ENCODE measurements around the gene ABCD1.
"Not testable (repeated sequence)": the region's sequence is repeated elsewhere in the genome, so short reads cannot be mapped to it uniquely, and the experiment has no call there.

The ABCD1 gene

GRCh38 chrX:153732401-153732800, 7.7 kb downstream of the ABCD1 start:
- Histone ChIP-seq H3K9me3 (ENCODE audit: control insufficient read depth, low read depth, low read length) (peaks cover 9% of the 10 kb centered on the region), H3K36me3 (ENCODE audit: control insufficient read depth, low read depth, low read length) (no peaks in the 10 kb centered on the region), H3K27me3 (ENCODE audit: control insufficient read depth, insufficient read depth, low read length) (no peaks in the 10 kb centered on the region), H3K4me3 (ENCODE audit: low read length) (no peak overlapping the region), H3K9ac (ENCODE audit: low read length) (no peak overlapping the region), H3K27ac (ENCODE audit: low read length) (no peak overlapping the region), H3K4me1 (ENCODE audit: control insufficient read depth, low read depth, low read length) (peaks cover 4% of the 10 kb centered on the region)

- Histone ChIP-seq H3K4me3 (ENCODE audit: low read length) (no peak overlapping the region), H3K9ac (ENCODE audit: low read length) (no peak overlapping the region), H3K27ac (ENCODE audit: low read length) (no peak overlapping the region), H3K4me1 (ENCODE audit: control insufficient read depth, low read depth, low read length) (no peaks in the 10 kb centered on the region), H3K27me3 (ENCODE audit: control insufficient read depth, insufficient read depth, low read length) (no peaks in the 10 kb centered on the region), H3K9me3 (ENCODE audit: control insufficient read depth, low read depth, low read length) (peaks cover 7% of the 10 kb centered on the region), H3K36me3 (ENCODE audit: control insufficient read depth, low read depth, low read length) (no peaks in the 10 kb centered on the region)
Measured at GRCh38 chrX:153733651-153734240, 9.1 kb downstream of the ABCD1 start.

GRCh38 chrX:153734871-153735270, 10.2 kb downstream of the ABCD1 start:
- H3K4me3 ChIP-seq (ENCODE audit: low read length) = no peak overlapping the region
- H3K4me1 ChIP-seq (ENCODE audit: control insufficient read depth, low read depth, low read length) = no peaks in the 10 kb centered on the region
- no peaks in the 10 kb centered on the region for H3K36me3 ChIP-seq (ENCODE audit: control insufficient read depth, low read depth, low read length)
- H3K27me3 ChIP-seq (ENCODE audit: control insufficient read depth, insufficient read depth, low read length) = no peaks in the 10 kb centered on the region
- no peak overlapping the region for H3K27ac ChIP-seq (ENCODE audit: low read length)
- no peak overlapping the region for H3K9ac ChIP-seq (ENCODE audit: low read length)
- H3K9me3 ChIP-seq (ENCODE audit: control insufficient read depth, low read depth, low read length) = peaks cover 4% of the 10 kb centered on the region

- H3K27ac ChIP-seq (ENCODE audit: low read length) = no peak overlapping the region
- no peak overlapping the region for H3K9ac ChIP-seq (ENCODE audit: low read length)
- no peak overlapping the region for H3K4me3 ChIP-seq (ENCODE audit: low read length)
- H3K36me3 ChIP-seq (ENCODE audit: control insufficient read depth, low read depth, low read length) = no peaks in the 10 kb centered on the region
- no peaks in the 10 kb centered on the region for H3K4me1 ChIP-seq (ENCODE audit: control insufficient read depth, low read depth, low read length)
- peaks cover 4% of the 10 kb centered on the region for H3K9me3 ChIP-seq (ENCODE audit: control insufficient read depth, low read depth, low read length)
- no peaks in the 10 kb centered on the region for H3K27me3 ChIP-seq (ENCODE audit: control insufficient read depth, insufficient read depth, low read length)
Measured at GRCh38 chrX:153735274-153735673, 10.6 kb downstream of the ABCD1 start.

- no peak overlapping the region for H3K9ac ChIP-seq (ENCODE audit: low read length)
- H3K27ac ChIP-seq (ENCODE audit: low read length) = no peak overlapping the region
- H3K4me1 ChIP-seq (ENCODE audit: control insufficient read depth, low read depth, low read length) = no peaks in the 10 kb centered on the region
- no peaks in the 10 kb centered on the region for H3K27me3 ChIP-seq (ENCODE audit: control insufficient read depth, insufficient read depth, low read length)
- H3K36me3 ChIP-seq (ENCODE audit: control insufficient read depth, low read depth, low read length) = no peaks in the 10 kb centered on the region
- H3K9me3 ChIP-seq (ENCODE audit: control insufficient read depth, low read depth, low read length) = peaks cover 3% of the 10 kb centered on the region
- H3K4me3 ChIP-seq (ENCODE audit: low read length) = no peak overlapping the region
Measured at GRCh38 chrX:153736071-153736820, 11.6 kb downstream of the ABCD1 start.

GRCh38 chrX:153736871-153737441, 12.3 kb downstream of the ABCD1 start:
- Histone ChIP-seq H3K4me1 (ENCODE audit: control insufficient read depth, low read depth, low read length) (no peaks in the 10 kb centered on the region), H3K4me3 (ENCODE audit: low read length) (no peak overlapping the region), H3K9ac (ENCODE audit: low read length) (no peak overlapping the region), H3K36me3 (ENCODE audit: control insufficient read depth, low read depth, low read length) (no peaks in the 10 kb centered on the region), H3K27ac (ENCODE audit: low read length) (no peak overlapping the region), H3K9me3 (ENCODE audit: control insufficient read depth, low read depth, low read length) (no peaks in the 10 kb centered on the region), H3K27me3 (ENCODE audit: control insufficient read depth, insufficient read depth, low read length) (no peaks in the 10 kb centered on the region)

GRCh38 chrX:153738056-153738605, 13.5 kb downstream of the ABCD1 start:
- no peak overlapping the region for H3K27ac ChIP-seq (ENCODE audit: low read length)
- no peaks in the 10 kb centered on the region for H3K27me3 ChIP-seq (ENCODE audit: control insufficient read depth, insufficient read depth, low read length)
- H3K9me3 ChIP-seq (ENCODE audit: control insufficient read depth, low read depth, low read length) = no peaks in the 10 kb centered on the region
- no peak overlapping the region for H3K4me3 ChIP-seq (ENCODE audit: low read length)
- H3K4me1 ChIP-seq (ENCODE audit: control insufficient read depth, low read depth, low read length) = no peaks in the 10 kb centered on the region
- H3K36me3 ChIP-seq (ENCODE audit: control insufficient read depth, low read depth, low read length) = no peaks in the 10 kb centered on the region
- H3K9ac ChIP-seq (ENCODE audit: low read length) = no peak overlapping the region

- Histone ChIP-seq H3K4me3 (ENCODE audit: low read length) (no peak overlapping the region), H3K9ac (ENCODE audit: low read length) (no peak overlapping the region), H3K27ac (ENCODE audit: low read length) (no peak overlapping the region), H3K9me3 (ENCODE audit: control insufficient read depth, low read depth, low read length) (no peaks in the 10 kb centered on the region), H3K27me3 (ENCODE audit: control insufficient read depth, insufficient read depth, low read length) (no peaks in the 10 kb centered on the region), H3K4me1 (ENCODE audit: control insufficient read depth, low read depth, low read length) (no peaks in the 10 kb centered on the region), H3K36me3 (ENCODE audit: control insufficient read depth, low read depth, low read length) (no peaks in the 10 kb centered on the region)
Measured at GRCh38 chrX:153739754-153740486, 15.3 kb downstream of the ABCD1 start.

GRCh38 chrX:153740631-153741222, 16.1 kb downstream of the ABCD1 start:
- H3K9ac ChIP-seq (ENCODE audit: low read length) = no peak overlapping the region
- H3K4me1 ChIP-seq (ENCODE audit: control insufficient read depth, low read depth, low read length) = no peaks in the 10 kb centered on the region
- no peaks in the 10 kb centered on the region for H3K27me3 ChIP-seq (ENCODE audit: control insufficient read depth, insufficient read depth, low read length)
- H3K9me3 ChIP-seq (ENCODE audit: control insufficient read depth, low read depth, low read length) = no peaks in the 10 kb centered on the region
- H3K36me3 ChIP-seq (ENCODE audit: control insufficient read depth, low read depth, low read length) = no peaks in the 10 kb centered on the region
- no peak overlapping the region for H3K27ac ChIP-seq (ENCODE audit: low read length)
- no peak overlapping the region for H3K4me3 ChIP-seq (ENCODE audit: low read length)

- Histone ChIP-seq H3K27ac (ENCODE audit: low read length) (no peak overlapping the region), H3K9me3 (ENCODE audit: control insufficient read depth, low read depth, low read length) (no peaks in the 10 kb centered on the region), H3K4me3 (ENCODE audit: low read length) (no peak overlapping the region), H3K9ac (ENCODE audit: low read length) (no peak overlapping the region), H3K36me3 (ENCODE audit: control insufficient read depth, low read depth, low read length) (no peaks in the 10 kb centered on the region), H3K4me1 (ENCODE audit: control insufficient read depth, low read depth, low read length) (no peaks in the 10 kb centered on the region), H3K27me3 (ENCODE audit: control insufficient read depth, insufficient read depth, low read length) (no peaks in the 10 kb centered on the region)
Measured at GRCh38 chrX:153741446-153741845, 16.8 kb downstream of the ABCD1 start.

GRCh38 chrX:153742111-153742510, 17.5 kb downstream of the ABCD1 start:
- not testable (repeated sequence) for H3K4me1 ChIP-seq (ENCODE audit: control insufficient read depth, low read depth, low read length); H3K36me3 ChIP-seq (ENCODE audit: control insufficient read depth, low read depth, low read length); H3K4me3 ChIP-seq (ENCODE audit: low read length); H3K9ac ChIP-seq (ENCODE audit: low read length); H3K9me3 ChIP-seq (ENCODE audit: control insufficient read depth, low read depth, low read length); H3K27ac ChIP-seq (ENCODE audit: low read length); H3K27me3 ChIP-seq (ENCODE audit: control insufficient read depth, insufficient read depth, low read length)

Data from iPS-18a (cell line).